Prostate gland (tissue), 2 donors: ENCODE results near the gene C10orf90.

ENCODE experiments used
- CTCF ChIP-seq, 4 experiments: fragments of 200-600 bp in 2 of 4; fragments of 450-650 bp in 2 of 4; sonication (generic) in 2 of 4; IDR thresholded peaks; 1 replicate in 3 of 4; 2 replicates in 1 of 4; pipeline ENCODE4 v1.5.1; 2016 to 2019; ENCODE audit warnings: antibody characterized with exemption in 4 of 4, mild to moderate bottlenecking in 2 of 4, moderate library complexity in 2 of 4
- POLR2A ChIP-seq: fragments of 450-650 bp; IDR thresholded peaks from one replicate; pipeline ENCODE4 v1.6.1; 2016; ENCODE audit warnings: antibody characterized with exemption, mild to moderate bottlenecking

GRCh38 chr10:126609566-126609965 is 60.9 kb downstream of the C10orf90 start:
- TF ChIP-seq POLR2A = no peak
- no peak for TF ChIP-seq CTCF (IDR thresholded peaks at IDR 0.05)
